PC-9 (cell line): Measurements from ENCODE around the gene ADAMTSL4. TPM values are rescaled to one million over a fixed set of nuclear protein-coding genes. Genes with fewer than 3 reads are reported as not detected.

Experiments
- BruUV-seq: library from RNA; stranded (reverse); fragments of 400-500 nt; replicated peaks from 2 replicates; lab custom pipeline; 2021; lab: Mats Ljungman, UMichigan
- CTCF ChIA-PET: fragments of 300-600 bp; sonication (Branson Sonifier 250); formaldehyde crosslinking; loops from one replicate; lab custom pipeline; 2022; ENCODE audit warnings: antibody characterized with exemption; lab: Charles Lee
- POLR2A ChIA-PET: fragments of 300-600 bp; sonication (Branson Sonifier 250); formaldehyde crosslinking; loops from one replicate; lab custom pipeline; 2022; ENCODE audit warnings: antibody characterized with exemption; ENCODE audit not compliant: unreplicated experiment; lab: Charles Lee
- DNase-seq, 2 experiments: peaks; one replicate each; pipeline versions ENCODE4 v3.0.0 to v3.0.0-alpha.2; 2015 to 2022; ENCODE audit warnings: mixed read lengths in 1 of 2
- H2AFZ ChIP-seq: fragments of 200-600 bp; sonication (generic); 2 replicates; pipeline ENCODE4 v1.8.1; 2017; ENCODE audit warnings: antibody characterized with exemption
- H3F3A ChIP-seq: fragments of 200-600 bp; sonication (generic); 2 replicates; pipeline ENCODE4 v1.8.1; 2017; ENCODE audit warnings: antibody characterized with exemption, mild to moderate bottlenecking, low read depth; ENCODE audit not compliant: insufficient read depth
- H3K27ac ChIP-seq: fragments of 200-600 bp; sonication (generic); 2 replicates; pipeline ENCODE4 v1.6.1; 2016; ENCODE audit warnings: mixed run types
- H3K27me3 ChIP-seq: fragments of 200-600 bp; sonication (generic); 2 replicates; pipeline ENCODE4 v1.6.1; 2016; ENCODE audit warnings: low read depth, mixed run types; ENCODE audit not compliant: insufficient read depth
- H3K36me3 ChIP-seq: fragments of 200-600 bp; sonication (generic); 2 replicates; pipeline ENCODE4 v1.6.1; 2016; ENCODE audit warnings: low read depth, mixed run types
- H3K4me1 ChIP-seq: fragments of 200-600 bp; sonication (generic); replicated peaks from 2 replicates; pipeline ENCODE4 v1.6.1; 2016; ENCODE audit warnings: mixed run types; ENCODE audit not compliant: insufficient read depth
- H3K4me2 ChIP-seq: fragments of 200-600 bp; sonication (generic); 2 replicates; pipeline ENCODE4 v1.6.1; 2017; ENCODE audit warnings: mixed run types
- H3K4me3 ChIP-seq: fragments of 200-600 bp; sonication (generic); 2 replicates; pipeline ENCODE4 v1.6.1; 2016; ENCODE audit warnings: mixed run types
- H3K79me2 ChIP-seq: fragments of 200-600 bp; sonication (generic); 2 replicates; pipeline ENCODE4 v1.6.1; 2017; ENCODE audit warnings: low read depth, mixed run types
- H3K9me2 ChIP-seq: fragments of 200-600 bp; sonication (generic); 2 replicates; pipeline ENCODE4 v1.8.1; 2017; ENCODE audit warnings: mild to moderate bottlenecking; ENCODE audit not compliant: insufficient read depth
- H3K9me3 ChIP-seq: fragments of 200-600 bp; sonication (generic); 2 replicates; pipeline ENCODE4 v1.8.1; 2016; ENCODE audit warnings: low read depth; ENCODE audit not compliant: insufficient read depth
- H4K20me1 ChIP-seq: fragments of 200-600 bp; sonication (generic); 2 replicates; pipeline ENCODE4 v1.8.1; 2017; ENCODE audit not compliant: insufficient read depth
- CTCF ChIP-seq: fragments of 200-600 bp; sonication (generic); conservative IDR thresholded peaks from 2 replicates; pipeline ENCODE4 v1.6.1; 2017; ENCODE audit warnings: mixed run types, antibody characterized with exemption, mild to moderate bottlenecking, moderate library complexity
- EZH2 ChIP-seq: fragments of 200-600 bp; sonication (generic); IDR thresholded peaks from 2 replicates; pipeline ENCODE4 v1.8.0; 2017; ENCODE audit warnings: antibody characterized with exemption, low read depth
- intact Hi-C: fragments of 100-400 bp; cut with micrococcal nuclease; formaldehyde crosslinking; loops from one replicate; pipeline ENCODE4 v1.10.0; 2022; ENCODE audit not compliant: unreplicated experiment
- total RNA-seq: library from RNA; stranded (reverse); gene quantifications from 2 replicates; pipeline ENCODE4 v1.2.3, GENCODE V29; 2021

Gene ADAMTSL4
- total RNA-seq, 1 experiment from 2014 or later, result 67.9 TPM

- POLR2A ChIA-PET, result no interaction called here
- Histone ChIP-seq H3K9me3 (no peaks in the 10 kb centered on the region), H3K4me3 (no peak overlapping the region), H3K27ac (no peak overlapping the region), H3K4me2 (no peak overlapping the region), H3K4me1 (peaks cover 32% of the 10 kb centered on the region), H2AFZ (no peak overlapping the region), H3K27me3 (no peaks in the 10 kb centered on the region), H4K20me1 (no peaks in the 10 kb centered on the region), H3K79me2 (no peaks in the 10 kb centered on the region), H3F3A (peaks cover 9% of the 10 kb centered on the region), H3K36me3 (no peaks in the 10 kb centered on the region), H3K9me2 (no peaks in the 10 kb centered on the region)
- no TSS peak for BruUV-seq
- CTCF ChIA-PET, result no interaction called here
- intact Hi-C loops, result no loop called here
- TF ChIP-seq EZH2 (no peak), CTCF (no peak)
- DNase-seq, result no peak
Observed at GRCh38 chr1:150511985-150512660, 37.1 kb upstream of the ADAMTSL4 start.

GRCh38 chr1:150512846-150513245, 36.4 kb upstream of the ADAMTSL4 start:
- intact Hi-C loops, result no loop called here
- ChIA-PET POLR2A (interaction anchor here (1.0 kb wide), 1 partner anchor 494 kb away, joined by 4 read pairs; the partner anchor contains the start of gene MINDY1), CTCF (interaction anchor here (0.5 to 1.0 kb wide), 2 partner anchors 20 to 443 kb away, joined by 4 to 7 read pairs; no protein-coding TSS in a partner anchor)
- H4K20me1 ChIP-seq, result no peaks in the 10 kb centered on the region
- H3K4me2 ChIP-seq, result 0 out of 2 replicates have a peak overlapping the region, but pooled peaks have one; percentile 40
- H2AFZ ChIP-seq, result no peak overlapping the region
- no peaks in the 10 kb centered on the region for H3K9me2 ChIP-seq
- TF ChIP-seq EZH2, result no peak
- TF ChIP-seq CTCF, result no peak
- H3K36me3 ChIP-seq, result no peaks in the 10 kb centered on the region
- peaks cover 27% of the 10 kb centered on the region for H3K4me1 ChIP-seq
- H3F3A ChIP-seq, result peaks cover 9% of the 10 kb centered on the region
- no peaks in the 10 kb centered on the region for H3K9me3 ChIP-seq
- no peaks in the 10 kb centered on the region for H3K79me2 ChIP-seq
- H3K4me3 ChIP-seq, result no peak overlapping the region
- no peak overlapping the region for H3K27ac ChIP-seq
- no peak for DNase-seq
- H3K27me3 ChIP-seq, result no peaks in the 10 kb centered on the region
- BruUV-seq, result no TSS peak

GRCh38 chr1:150513351-150513791, 35.8 kb upstream of the ADAMTSL4 start:
- BruUV-seq, result no TSS peak
- Histone ChIP-seq H3K4me1 (peaks cover 22% of the 10 kb centered on the region), H3K4me2 (peak overlapping the region; percentile 40), H3K9me2 (no peaks in the 10 kb centered on the region), H3K27me3 (no peaks in the 10 kb centered on the region), H3K79me2 (no peaks in the 10 kb centered on the region), H3K9me3 (no peaks in the 10 kb centered on the region), H3K36me3 (no peaks in the 10 kb centered on the region), H3K27ac (no peak overlapping the region), H3K4me3 (no peak overlapping the region), H2AFZ (no peak overlapping the region), H4K20me1 (no peaks in the 10 kb centered on the region), H3F3A (peaks cover 9% of the 10 kb centered on the region)
- POLR2A ChIA-PET, result interaction anchor here (1.0 kb wide), 1 partner anchor 493 kb away, joined by 4 read pairs; the partner anchor contains the start of gene MINDY1
- no peak for DNase-seq
- CTCF ChIA-PET, result interaction anchor here (0.5 to 1.0 kb wide), 2 partner anchors 19 to 442 kb away, joined by 4 to 7 read pairs; no protein-coding TSS in a partner anchor
- intact Hi-C loops, result no loop called here
- TF ChIP-seq EZH2, result no peak
- TF ChIP-seq CTCF, result no peak
